Endothelial cell of umbilical vein (primary cell): ENCODE data around the gene SRP68. TPM values are rescaled to one million over a fixed set of nuclear protein-coding genes. Genes with fewer than 3 reads are reported as not detected.

Experiments
- BruUV-seq: library from RNA; stranded (reverse); fragments of 400-500 nt; replicated peaks from 2 replicates; lab custom pipeline; 2021; lab: Mats Ljungman, UMichigan
- CTCF ChIA-PET: fragments of 300-600, 350-600 bp; sonication (Branson Sonifier 250); formaldehyde crosslinking; loops from one replicate; lab custom pipeline; 2021; ENCODE audit warnings: antibody characterized with exemption, inconsistent platforms; lab: Charles Lee
- POLR2A ChIA-PET: fragments of 300-600, 350-600 bp; sonication (Branson Sonifier 250); formaldehyde crosslinking; loops from one replicate; lab custom pipeline; 2021; ENCODE audit warnings: antibody characterized with exemption, inconsistent platforms; lab: Charles Lee
- DNase-seq: peaks from one replicate; pipeline ENCODE4 v3.0.0-alpha.2; 2011; ENCODE audit warnings: low read depth, low spot score
- FAIRE-seq: peaks from 2 replicates; lab custom pipeline; 2011; peaks lifted over from hg19 to GRCh38; lab: Jason Lieb, UNC
- H2AFZ ChIP-seq: 2 replicates; pipeline ENCODE4 v1.6.0; 2012; ENCODE audit warnings: low read depth, low read length, control low read depth, inconsistent platforms
- H3K27ac ChIP-seq: 2 replicates; pipeline ENCODE4 v1.5.1; 2011; ENCODE audit warnings: low read depth, mild to moderate bottlenecking, control low read depth, low read length, moderate library complexity; ENCODE audit not compliant: insufficient read depth
- H3K27me3 ChIP-seq, 2 experiments: 2 replicates each; pipeline versions ENCODE4 v1.6.0 to v1.6.1; 2011; ENCODE audit warnings: low read length in 2 of 2, mixed read lengths in 1 of 2; ENCODE audit not compliant: control insufficient read depth in 2 of 2, insufficient read depth in 2 of 2
- H3K36me3 ChIP-seq, 2 experiments: 2 replicates in 1 of 2; 3 replicates in 1 of 2; pipeline ENCODE4 v1.5.1; 2011; ENCODE audit warnings: low read length in 2 of 2, mild to moderate bottlenecking in 1 of 2, moderate library complexity in 1 of 2; ENCODE audit not compliant: control insufficient read depth in 2 of 2, insufficient read depth in 2 of 2; ENCODE audit errors: extremely low read depth in 1 of 2
- H3K4me1 ChIP-seq: 3 replicates; pipeline ENCODE4 v1.5.1; 2011; ENCODE audit warnings: mild to moderate bottlenecking, low read length; ENCODE audit not compliant: control insufficient read depth, insufficient read depth; ENCODE audit errors: extremely low read depth
- H3K4me2 ChIP-seq: 2 replicates; pipeline ENCODE4 v1.6.1; 2011; ENCODE audit warnings: low read length, control low read depth, mixed read lengths; ENCODE audit not compliant: insufficient read depth
- H3K4me3 ChIP-seq, 3 experiments: fragments of 200-600 bp in 1 of 3; sonication (generic), shearing (Covaris generic) in 1 of 3; replicated peaks in 1 of 3; 2 replicates each; pipeline ENCODE4 v1.5.1; 2011 to 2016; ENCODE audit warnings: control low read depth in 3 of 3, low read length in 3 of 3, mild to moderate bottlenecking in 2 of 3, inconsistent platforms in 1 of 3, low read depth in 1 of 3, moderate library complexity in 1 of 3; ENCODE audit not compliant: insufficient read depth in 1 of 3
- H3K79me2 ChIP-seq: 2 replicates; pipeline ENCODE4 v1.6.0; 2012; ENCODE audit warnings: low read length, inconsistent platforms; ENCODE audit not compliant: control insufficient read depth, insufficient read depth
- H3K9ac ChIP-seq: replicated peaks from 2 replicates; pipeline ENCODE3; 2011; ENCODE audit warnings: low read length, control low read depth; ENCODE audit not compliant: insufficient read depth; ENCODE audit errors: extremely low read depth
- H3K9me1 ChIP-seq: replicated peaks from 3 replicates; pipeline ENCODE4 v1.6.0; 2011; ENCODE audit warnings: mild to moderate bottlenecking, low read length; ENCODE audit not compliant: control insufficient read depth, insufficient read depth; ENCODE audit errors: extremely low read depth
- H3K9me3 ChIP-seq: replicated peaks from 2 replicates; pipeline ENCODE4 v1.5.1; 2012; ENCODE audit warnings: low read length, inconsistent platforms; ENCODE audit not compliant: control insufficient read depth, insufficient read depth
- H4K20me1 ChIP-seq: replicated peaks from 2 replicates; pipeline ENCODE3; 2011; ENCODE audit warnings: mild to moderate bottlenecking, low read length; ENCODE audit not compliant: control insufficient read depth, insufficient read depth; ENCODE audit errors: extremely low read depth
- CTCF ChIP-seq, 2 donors: IDR thresholded peaks; 1 replicate in 1 of 2; 2 replicates in 1 of 2; pipeline ENCODE4 v1.5.1; 2011; ENCODE audit warnings: low read length in 2 of 2, mild to moderate bottlenecking in 2 of 2, moderate library complexity in 2 of 2, control low read depth in 1 of 2, inconsistent platforms in 1 of 2, low read depth in 1 of 2; ENCODE audit not compliant: insufficient read depth in 1 of 2; ENCODE audit errors: extremely low read depth in 1 of 2
- EZH2 ChIP-seq: IDR thresholded peaks from 2 replicates; pipeline ENCODE4 v1.6.1; 2012; ENCODE audit warnings: borderline replicate concordance, low read depth, mild to moderate bottlenecking, moderate library complexity, low read length, inconsistent platforms; ENCODE audit not compliant: severe bottlenecking
- FOS ChIP-seq: IDR thresholded peaks from 2 replicates; pipeline ENCODE4 v1.6.1; 2011; ENCODE audit warnings: mild to moderate bottlenecking, low read length, moderate library complexity, borderline replicate concordance; ENCODE audit not compliant: insufficient read depth
- GATA2 ChIP-seq: IDR thresholded peaks from 2 replicates; pipeline ENCODE4 v1.7.0; 2011; ENCODE audit warnings: low read depth, mild to moderate bottlenecking, moderate library complexity, mixed read lengths, low read length; ENCODE audit not compliant: insufficient read length, insufficient read depth
- JUN ChIP-seq: IDR thresholded peaks from 2 replicates; pipeline ENCODE4 v1.6.1; 2011; ENCODE audit warnings: borderline replicate concordance, low read depth; ENCODE audit not compliant: insufficient read length, insufficient read depth
- MAX ChIP-seq: IDR thresholded peaks from 2 replicates; pipeline ENCODE4 v1.6.1; 2011; ENCODE audit not compliant: insufficient read depth, insufficient read length
- MYC ChIP-seq: IDR thresholded peaks from one replicate; pipeline ENCODE4 v1.6.1; 2011; ENCODE audit warnings: mild to moderate bottlenecking, low read depth, low read length
- POLR2A ChIP-seq: IDR thresholded peaks from 2 replicates; pipeline ENCODE4 v1.6.1; 2012; ENCODE audit warnings: low read depth, mild to moderate bottlenecking, control low read depth, low read length
- POLR2AphosphoS5 ChIP-seq: IDR thresholded peaks from 2 replicates; pipeline ENCODE4 v1.6.1; 2012; ENCODE audit warnings: low read depth, mild to moderate bottlenecking, control low read depth, low read length, moderate library complexity; ENCODE audit not compliant: insufficient read depth
- dilution Hi-C: fragments of 300-500 bp; cut with MboI; formaldehyde crosslinking; loops from one replicate; pipeline ENCODE4 v1.15.0; 2019; ENCODE audit warnings: low sequenced_read_pairs; ENCODE audit not compliant: extremely low pct_ligation_motif_present
- intact Hi-C: fragments of 100-400 bp; cut with micrococcal nuclease; formaldehyde crosslinking; loops from one replicate; pipeline ENCODE4 v1.10.0; 2022
- polyA plus RNA-seq, 4 experiments: library from polyadenylated mRNA; depleted of rRNA in 3 of 4; stranded (reverse) in 3 of 4; unstranded in 1 of 4; fragments of >200 nt; gene quantifications; 2 replicates each; pipeline versions ENCODE4 v1.2.1 to v1.2.3, GENCODE V29; 2011 to 2012; ENCODE audit warnings: missing spikeins in 1 of 4
- total RNA-seq: library from RNA; stranded (reverse); gene quantifications from 2 replicates; pipeline ENCODE4 v1.2.3, GENCODE V29; 2021

SRP68 gene
- total and polyA plus RNA-seq, 2 donors (not counting 3 experiments of a cell fraction or from before 2014, with no cell fraction given), result 64.6 to 81.7 TPM

DNA sequence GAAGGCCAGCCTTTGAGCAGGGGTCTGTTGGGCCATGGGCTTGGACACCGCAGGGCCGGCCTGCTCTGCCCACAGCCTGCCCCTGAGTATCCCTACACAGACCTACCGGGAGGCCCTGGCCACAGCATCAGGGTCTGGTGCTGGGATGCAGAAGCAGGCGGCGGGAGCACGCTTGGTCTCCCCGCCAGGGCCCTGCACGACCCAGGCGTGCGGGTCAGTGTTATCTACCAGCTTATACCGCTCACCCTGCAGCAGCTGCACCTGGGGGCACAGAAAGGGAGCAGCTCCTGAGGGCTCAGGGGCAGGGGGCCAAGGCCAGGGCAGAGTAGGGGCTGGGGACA is 54.0 kb downstream of the SRP68 start:
- ChIA-PET POLR2A (no interaction called here), CTCF (interaction anchor here (1.1 to 1.3 kb wide), 2 partner anchors 18 to 164 kb away, joined by 3 read pairs; partner anchors contain the start of gene CDK3)
- H3K4me3 ChIP-seq, result no peak overlapping the region
- H3K9ac ChIP-seq, result no peak overlapping the region
- H3K79me2 ChIP-seq, result no peaks in the 10 kb centered on the region
- H4K20me1 ChIP-seq, result no peaks in the 10 kb centered on the region
- H3K27me3 ChIP-seq, result no peaks in the 10 kb centered on the region
- no peaks in the 10 kb centered on the region for H3K36me3 ChIP-seq
- H3K4me1 ChIP-seq, result no peaks in the 10 kb centered on the region
- intact Hi-C loops, result loop anchor here (10.0 kb wide), 2 partner anchors 166 to 256 kb away; no protein-coding TSS in a partner anchor
- TF ChIP-seq POLR2A, result no peak
- no peak for TF ChIP-seq EZH2
- no peak for TF ChIP-seq FOS
- no peak for TF ChIP-seq MYC
- TF ChIP-seq CTCF (IDR thresholded peaks at IDR 0.05; ENCODE audit: extremely low read depth in 1 of 2, insufficient read depth in 1 of 2, low read depth in 1 of 2, low read length in 2 of 2), result no peak
- TF ChIP-seq GATA2, result no peak
- TF ChIP-seq JUN, result no peak
- no peak for TF ChIP-seq MAX
- no peak for TF ChIP-seq POLR2AphosphoS5
- no peak overlapping the region for H3K4me2 ChIP-seq
- dilution Hi-C loops, result no loop called here
- no peak for FAIRE-seq
- no peak for DNase-seq
- BruUV-seq, result no TSS peak
- no peak overlapping the region for H2AFZ ChIP-seq
- H3K9me1 ChIP-seq, result no peaks in the 10 kb centered on the region
- no peak overlapping the region for H3K27ac ChIP-seq
- no peaks in the 10 kb centered on the region for H3K9me3 ChIP-seq
